Neural progenitor cell (in vitro differentiated cells): ENCODE data around the gene ABCC9. TPM values are rescaled to one million over a fixed set of nuclear protein-coding genes. Genes with fewer than 3 reads are reported as not detected.
A peak's percentile ranks its signal among the peaks of the same experiment; 100 is the strongest.

Experiments
- DNase-seq: peaks from one replicate; pipeline ENCODE4 v3.0.0-alpha.2; 2016; ENCODE audit warnings: low spot score
- H2AFZ ChIP-seq: fragments of 200-600 bp; sonication (generic); replicated peaks from 2 replicates; pipeline ENCODE4 v1.6.1; 2016; ENCODE audit warnings: antibody characterized with exemption
- H3F3A ChIP-seq: fragments of 200-600 bp; sonication (generic); 2 replicates; pipeline ENCODE4 v1.6.1; 2016; ENCODE audit warnings: antibody characterized with exemption, low read depth
- H3K27ac ChIP-seq: fragments of 200-600 bp; sonication (generic); 2 replicates; pipeline ENCODE4 v1.5.1; 2016; ENCODE audit warnings: mild to moderate bottlenecking
- H3K27me3 ChIP-seq: fragments of 200-600 bp; sonication (generic); 2 replicates; pipeline ENCODE4 v1.6.1; 2016; ENCODE audit warnings: mild to moderate bottlenecking, moderate library complexity
- H3K36me3 ChIP-seq: fragments of 200-600 bp; sonication (generic); 2 replicates; pipeline ENCODE4 v1.5.1; 2016
- H3K4me1 ChIP-seq: fragments of 200-600 bp; sonication (generic); 2 replicates; pipeline ENCODE4 v1.6.1; 2016; ENCODE audit warnings: mixed run types
- H3K4me2 ChIP-seq: fragments of 200-600 bp; sonication (generic); 2 replicates; pipeline ENCODE4 v1.6.1; 2016
- H3K4me3 ChIP-seq: fragments of 200-600 bp; sonication (generic); 2 replicates; pipeline ENCODE4 v1.5.1; 2016
- H3K79me2 ChIP-seq: fragments of 200-600 bp; sonication (generic); 2 replicates; pipeline ENCODE4 v1.6.1; 2016; ENCODE audit warnings: low read depth
- H3K9ac ChIP-seq: fragments of 200-600 bp; sonication (generic); 2 replicates; pipeline ENCODE4 v1.6.1; 2016
- H3K9me3 ChIP-seq: fragments of 200-600 bp; sonication (generic); 2 replicates; pipeline ENCODE4 v1.5.1; 2016; ENCODE audit warnings: low read depth
- H4K20me1 ChIP-seq: fragments of 200-600 bp; sonication (generic); 2 replicates; pipeline ENCODE4 v1.6.1; 2016; ENCODE audit warnings: low read depth
- H3K27ac Mint-ChIP-seq: 3 replicates; pipeline ENCODE4 v1.8.0; 2021; ENCODE audit warnings: mixed read lengths
- H3K27me3 Mint-ChIP-seq: 2 replicates; pipeline ENCODE4 v1.8.0; 2022; ENCODE audit warnings: low read depth, mild to moderate bottlenecking, inconsistent platforms, moderate library complexity, mixed read lengths; ENCODE audit not compliant: insufficient read depth
- H3K36me3 Mint-ChIP-seq: 3 replicates; pipeline ENCODE4 v1.8.0; 2021; ENCODE audit warnings: mixed read lengths
- H3K4me1 Mint-ChIP-seq: 3 replicates; pipeline ENCODE4 v1.8.0; 2021; ENCODE audit warnings: mixed read lengths
- H3K4me3 Mint-ChIP-seq: 3 replicates; pipeline ENCODE4 v1.8.0; 2021; ENCODE audit warnings: mild to moderate bottlenecking, moderate library complexity, mixed read lengths
- H3K9me3 Mint-ChIP-seq: 3 replicates; pipeline ENCODE4 v1.8.0; 2020; ENCODE audit warnings: mixed read lengths
- CTCF ChIP-seq: fragments of 200-600 bp; sonication (generic); IDR thresholded peaks from 2 replicates; pipeline ENCODE4 v1.5.1; 2017; ENCODE audit warnings: antibody characterized with exemption, mild to moderate bottlenecking
- EZH2 ChIP-seq: fragments of 200-600 bp; sonication (generic); IDR thresholded peaks from 2 replicates; pipeline ENCODE4 v1.6.1; 2017; ENCODE audit warnings: antibody characterized with exemption, mild to moderate bottlenecking, moderate library complexity
- EZH2phosphoT487 ChIP-seq: fragments of 200-600 bp; sonication (generic); IDR thresholded peaks from 2 replicates; pipeline ENCODE4 v1.6.1; 2017; ENCODE audit warnings: antibody characterized with exemption
- total RNA-seq: library from RNA; depleted of rRNA; stranded (reverse); fragments of >200 nt; gene quantifications from 2 replicates; pipeline ENCODE4 v1.2.3, GENCODE V29; 2015; ENCODE audit warnings: low replicate concordance

Gene ABCC9
- total RNA-seq, 1 donor from 2014 or later = not detected

GRCh38 chr12:21773806-21774205, 167.4 kb downstream of the ABCC9 start:
- H3K36me3 ChIP-seq = no peaks in the 10 kb centered on the region
- Mint-ChIP-seq H3K27ac (no peak overlapping the region), H3K4me1 (peaks cover 21% of the 10 kb centered on the region), H3K9me3 (no peaks in the 10 kb centered on the region), H3K27me3 (peaks cover 2% of the 10 kb centered on the region), H3K36me3 (peaks cover 4% of the 10 kb centered on the region), H3K4me3 (peak overlapping the region; percentile 85)
- peaks cover 4% of the 10 kb centered on the region for H4K20me1 ChIP-seq
- no peak overlapping the region for H3K9ac ChIP-seq
- H3F3A ChIP-seq = peaks cover 13% of the 10 kb centered on the region
- H3K4me3 ChIP-seq = peak overlapping the region; percentile 68
- H3K4me1 ChIP-seq = no peaks in the 10 kb centered on the region
- no peaks in the 10 kb centered on the region for H3K79me2 ChIP-seq
- TF ChIP-seq EZH2 = peak; percentile 53
- TF ChIP-seq CTCF = no peak
- no peak for TF ChIP-seq EZH2phosphoT487
- H2AFZ ChIP-seq = no peak overlapping the region
- H3K9me3 ChIP-seq = no peaks in the 10 kb centered on the region
- H3K4me2 ChIP-seq = peak overlapping the region; percentile 90
- DNase-seq = peak; percentile 15
- peaks cover 73% of the 10 kb centered on the region for H3K27me3 ChIP-seq
- no peak overlapping the region for H3K27ac ChIP-seq

GRCh38 chr12:21773263-21773741, 167.9 kb downstream of the ABCC9 start:
- Mint-ChIP-seq H3K9me3 (no peaks in the 10 kb centered on the region), H3K27ac (no peak overlapping the region), H3K36me3 (peaks cover 4% of the 10 kb centered on the region), H3K4me3 (peak overlapping the region; percentile 85), H3K27me3 (peaks cover 2% of the 10 kb centered on the region), H3K4me1 (peaks cover 21% of the 10 kb centered on the region)
- no peak overlapping the region for H3K27ac ChIP-seq
- H3K4me2 ChIP-seq = peak overlapping the region; percentile 90
- H3K27me3 ChIP-seq = peaks cover 73% of the 10 kb centered on the region
- H3K79me2 ChIP-seq = no peaks in the 10 kb centered on the region
- peaks cover 4% of the 10 kb centered on the region for H4K20me1 ChIP-seq
- H3K4me1 ChIP-seq = no peaks in the 10 kb centered on the region
- H3K36me3 ChIP-seq = no peaks in the 10 kb centered on the region
- H3K9me3 ChIP-seq = no peaks in the 10 kb centered on the region
- no peak overlapping the region for H3K9ac ChIP-seq
- DNase-seq = peak; percentile 73
- peak overlapping the region; percentile 68 for H3K4me3 ChIP-seq
- H2AFZ ChIP-seq = no peak overlapping the region
- H3F3A ChIP-seq = peaks cover 13% of the 10 kb centered on the region
- TF ChIP-seq EZH2 (no peak), CTCF (peak; percentile 59)

- no peaks in the 10 kb centered on the region for H3K79me2 ChIP-seq
- TF ChIP-seq CTCF (no peak), EZH2phosphoT487 (no peak), EZH2 (no peak)
- no peak overlapping the region for H3K27ac ChIP-seq
- Mint-ChIP-seq H3K36me3 (peaks cover 4% of the 10 kb centered on the region), H3K4me3 (no peak overlapping the region), H3K4me1 (peaks cover 21% of the 10 kb centered on the region), H3K9me3 (no peaks in the 10 kb centered on the region), H3K27me3 (peaks cover 2% of the 10 kb centered on the region), H3K27ac (no peak overlapping the region)
- no peak overlapping the region for H3K4me3 ChIP-seq
- H3K36me3 ChIP-seq = no peaks in the 10 kb centered on the region
- peaks cover 4% of the 10 kb centered on the region for H4K20me1 ChIP-seq
- H3K9ac ChIP-seq = no peak overlapping the region
- DNase-seq = no peak
- no peak overlapping the region for H3K4me2 ChIP-seq
- H2AFZ ChIP-seq = no peak overlapping the region
- no peaks in the 10 kb centered on the region for H3K9me3 ChIP-seq
- H3F3A ChIP-seq = peaks cover 13% of the 10 kb centered on the region
- no peaks in the 10 kb centered on the region for H3K4me1 ChIP-seq
- H3K27me3 ChIP-seq = peaks cover 53% of the 10 kb centered on the region
Measured at GRCh38 chr12:21771311-21771710, 169.9 kb downstream of the ABCC9 start.
